ENCODE data around the gene ACACB.

Gene ACACB

GRCh38 chr12:109236257-109236656 lies 119.9 kb downstream of the ACACB start:
- in situ Hi-C loops (cut with MboI; ENCODE audit: low pct_unique_long_range_greater_than_20kb, low sequenced_read_pairs): no loop called here
- no peak for DNase-seq

- in situ Hi-C loops (cut with MboI; ENCODE audit: low pct_unique_long_range_greater_than_20kb, low sequenced_read_pairs): no loop called here
- DNase-seq: no peak
Observed at GRCh38 chr12:109239179-109239578, 122.8 kb downstream of the ACACB start.

DNA sequence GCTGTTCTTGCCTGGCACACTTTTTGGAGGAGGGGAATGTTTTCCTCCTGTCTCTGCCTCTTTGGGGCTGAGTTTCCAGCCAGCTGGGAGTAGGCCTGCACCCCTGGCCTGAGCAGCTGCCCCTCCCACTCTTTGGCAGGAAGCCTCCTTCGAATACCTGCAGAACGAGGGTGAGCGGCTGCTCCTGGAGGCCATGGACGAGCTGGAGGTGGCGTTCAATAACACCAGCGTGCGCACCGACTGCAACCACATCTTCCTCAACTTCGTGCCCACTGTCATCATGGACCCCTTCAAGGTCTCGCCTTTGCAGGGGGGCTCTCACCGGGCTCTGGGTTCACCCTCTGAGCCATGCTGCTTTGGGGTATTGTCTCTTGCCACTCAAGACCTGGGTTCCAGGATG lies 123.3 kb downstream of the ACACB start:
- in situ Hi-C loops (cut with MboI; ENCODE audit: low pct_unique_long_range_greater_than_20kb, low sequenced_read_pairs): no loop called here
- no peak for DNase-seq

- in situ Hi-C loops (cut with MboI; ENCODE audit: low pct_unique_long_range_greater_than_20kb, low sequenced_read_pairs): no loop called here
- no peak for DNase-seq
Observed at GRCh38 chr12:109240365-109240764, 124.0 kb downstream of the ACACB start.

DNA sequence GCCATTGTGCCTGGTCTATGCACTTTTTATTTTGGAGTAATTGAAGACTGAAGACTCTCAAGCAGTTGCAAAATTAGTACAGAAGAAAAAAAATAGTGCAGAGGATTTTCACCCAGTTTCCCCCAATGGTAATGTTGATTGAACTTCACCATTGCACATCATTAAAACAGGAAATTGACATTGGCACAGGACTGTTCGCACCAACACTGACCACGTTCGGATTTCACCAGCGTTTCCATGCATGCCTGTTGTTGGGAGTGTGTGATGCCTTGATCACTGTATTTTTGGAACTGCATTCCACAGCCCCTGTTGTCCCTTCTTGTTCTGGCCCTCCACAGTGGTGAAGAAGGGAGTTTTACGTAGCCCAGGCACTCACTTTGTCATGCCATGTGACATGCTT lies 125.5 kb downstream of the ACACB start:
- DNase-seq: no peak
- in situ Hi-C loops (cut with MboI; ENCODE audit: low pct_unique_long_range_greater_than_20kb, low sequenced_read_pairs): no loop called here

DNA sequence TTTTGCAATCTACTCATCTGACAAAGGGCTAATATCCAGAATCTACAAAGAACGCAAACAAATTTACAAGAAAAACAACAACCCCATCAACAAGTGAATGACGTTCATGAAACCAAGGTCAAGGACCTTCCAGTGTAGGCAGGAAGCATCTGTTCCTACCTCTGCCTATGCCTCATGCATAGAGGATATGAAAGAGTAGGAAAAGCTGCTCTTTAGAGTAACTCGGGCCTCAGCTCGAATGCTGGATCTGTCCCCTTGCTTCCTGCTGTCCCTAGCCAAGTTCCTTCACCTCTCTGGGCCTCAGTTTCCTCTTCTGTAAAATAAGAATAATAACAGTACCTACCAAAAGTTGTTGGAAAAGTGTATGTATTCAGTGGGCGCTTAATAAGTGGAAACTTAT lies 127.7 kb downstream of the ACACB start:
- DNase-seq: no peak
- in situ Hi-C loops (cut with MboI; ENCODE audit: low pct_unique_long_range_greater_than_20kb, low sequenced_read_pairs): no loop called here

DNA sequence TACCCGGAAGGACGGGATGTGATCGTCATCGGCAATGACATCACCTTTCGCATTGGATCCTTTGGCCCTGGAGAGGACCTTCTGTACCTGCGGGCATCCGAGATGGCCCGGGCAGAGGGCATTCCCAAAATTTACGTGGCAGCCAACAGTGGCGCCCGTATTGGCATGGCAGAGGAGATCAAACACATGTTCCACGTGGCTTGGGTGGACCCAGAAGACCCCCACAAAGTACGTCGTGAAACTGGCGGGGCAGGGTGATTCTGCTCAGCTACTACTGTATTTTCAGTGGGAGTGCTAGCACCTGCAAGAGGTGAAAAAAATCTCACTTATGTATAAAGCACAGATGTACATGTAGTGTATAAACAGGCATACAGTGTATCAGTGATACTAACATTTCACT lies 129.8 kb downstream of the ACACB start:
- in situ Hi-C loops (cut with MboI; ENCODE audit: low pct_unique_long_range_greater_than_20kb, low sequenced_read_pairs): no loop called here

GRCh38 chr12:109247831-109248654 lies 131.7 kb downstream of the ACACB start:
- in situ Hi-C loops (cut with MboI; ENCODE audit: low pct_unique_long_range_greater_than_20kb, low sequenced_read_pairs): no loop called here

More for the DNA sequence above, 129.8 kb downstream of the ACACB start:
- DNase-seq: no peak

DNA sequence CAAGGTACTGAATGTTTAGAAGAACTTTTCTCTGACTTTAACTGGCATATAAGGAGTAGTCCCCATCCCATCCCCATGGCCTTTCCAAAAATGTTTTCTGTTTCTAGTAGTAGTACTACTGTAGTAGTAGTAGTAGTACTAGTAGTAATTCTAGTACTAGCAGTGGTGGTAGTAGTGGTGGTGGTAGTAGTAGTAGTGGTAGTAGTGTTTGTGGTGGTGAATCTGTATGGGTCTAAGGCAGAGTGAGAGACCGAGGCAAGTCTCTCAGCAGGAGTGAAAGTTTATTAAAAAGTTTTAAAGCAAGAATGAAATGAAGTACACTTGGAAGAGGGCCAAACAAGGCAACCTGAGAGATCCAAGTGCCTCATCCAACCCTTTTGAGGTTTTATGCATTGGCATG lies 134.1 kb downstream of the ACACB start:
- no peak for DNase-seq
- in situ Hi-C loops (cut with MboI; ENCODE audit: low pct_unique_long_range_greater_than_20kb, low sequenced_read_pairs): no loop called here

More at GRCh38 chr12:109247831-109248654, 131.7 kb downstream of the ACACB start:
- DNase-seq: no peak

DNA sequence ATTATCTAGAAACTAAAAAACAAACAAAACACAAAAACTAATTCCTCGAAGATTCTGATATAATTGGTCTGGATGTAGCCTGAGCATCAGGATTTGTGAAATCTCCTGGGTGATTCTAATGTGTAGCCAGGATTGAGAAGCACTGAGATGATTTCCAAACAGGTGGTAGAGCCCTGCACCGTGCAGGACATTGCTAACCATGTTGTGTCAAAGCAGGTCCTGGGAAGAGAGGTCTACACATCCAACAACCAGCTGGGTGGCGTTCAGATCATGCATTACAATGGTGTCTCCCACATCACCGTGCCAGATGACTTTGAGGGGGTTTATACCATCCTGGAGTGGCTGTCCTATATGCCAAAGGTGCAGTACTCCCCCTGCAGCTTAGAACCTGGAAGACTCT lies 136.4 kb downstream of the ACACB start:
- in situ Hi-C loops (cut with MboI; ENCODE audit: low pct_unique_long_range_greater_than_20kb, low sequenced_read_pairs): no loop called here

DNA sequence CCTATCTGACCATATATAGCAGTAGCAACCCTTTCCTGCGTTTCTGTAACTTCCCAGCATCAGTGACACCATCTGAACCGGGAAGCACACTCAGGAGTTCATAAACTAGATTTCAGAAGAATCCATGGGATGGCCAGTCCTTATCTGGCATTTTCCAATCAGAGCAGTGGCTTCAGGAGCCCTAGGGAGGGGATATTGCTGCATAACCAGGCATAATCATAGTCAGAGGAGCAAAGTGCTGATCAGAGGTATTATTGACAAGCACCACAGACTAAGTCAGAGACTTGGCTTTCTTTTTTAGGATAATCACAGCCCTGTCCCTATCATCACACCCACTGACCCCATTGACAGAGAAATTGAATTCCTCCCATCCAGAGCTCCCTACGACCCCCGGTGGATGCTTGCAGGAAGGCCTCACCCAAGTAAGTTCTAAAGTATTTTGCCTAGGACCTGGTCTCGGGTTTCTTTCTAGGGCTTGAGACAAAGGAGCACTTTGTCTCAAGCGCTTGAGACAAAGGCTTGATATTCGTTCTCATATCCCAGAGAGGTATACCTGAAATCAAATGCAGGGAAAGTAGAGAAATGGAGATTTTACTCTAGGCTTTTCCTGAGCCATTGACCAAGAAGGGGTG lies 137.6 kb downstream of the ACACB start:
- in situ Hi-C loops (cut with MboI; ENCODE audit: low pct_unique_long_range_greater_than_20kb, low sequenced_read_pairs): no loop called here
- DNase-seq: no peak

More for the DNA sequence above, 136.4 kb downstream of the ACACB start:
- DNase-seq: no peak

DNA sequence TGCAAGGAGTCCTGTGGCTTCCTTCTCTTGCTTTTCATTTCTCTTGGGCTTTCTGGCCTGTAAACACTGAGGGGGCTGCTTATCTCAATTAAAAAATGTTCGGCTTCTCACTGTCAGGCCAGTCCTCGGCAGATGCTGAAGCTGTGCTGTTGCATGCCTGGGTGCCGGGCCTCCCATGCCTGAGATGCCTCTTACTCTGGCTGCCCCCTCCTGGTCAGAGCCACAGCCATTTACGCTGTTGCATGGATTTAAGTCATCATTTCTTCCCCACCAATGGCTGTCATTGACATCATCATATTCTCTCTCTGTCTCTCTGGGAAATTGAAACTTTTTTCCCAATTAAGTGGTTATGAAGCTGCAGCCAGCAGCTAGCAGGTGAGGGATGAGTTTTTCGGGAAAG lies 139.0 kb downstream of the ACACB start:
- DNase-seq: no peak
- in situ Hi-C loops (cut with MboI; ENCODE audit: low pct_unique_long_range_greater_than_20kb, low sequenced_read_pairs): no loop called here

DNA sequence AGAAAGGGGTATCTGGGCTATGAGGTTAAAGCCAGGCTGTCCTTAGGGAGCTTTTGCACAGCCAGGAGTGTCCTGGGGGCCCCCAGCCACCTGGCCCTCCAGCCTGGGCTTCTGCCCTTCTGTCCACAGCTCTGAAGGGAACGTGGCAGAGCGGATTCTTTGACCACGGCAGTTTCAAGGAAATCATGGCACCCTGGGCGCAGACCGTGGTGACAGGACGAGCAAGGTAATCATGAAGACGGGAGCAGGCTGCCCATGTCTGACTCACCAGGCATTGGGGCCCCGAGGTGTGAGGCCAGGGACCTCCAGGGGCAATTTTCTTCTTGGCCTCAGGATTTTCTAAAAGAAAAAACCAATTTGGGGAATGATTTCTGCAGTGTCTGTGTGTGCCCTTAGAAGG lies 139.6 kb downstream of the ACACB start:
- in situ Hi-C loops (cut with MboI; ENCODE audit: low pct_unique_long_range_greater_than_20kb, low sequenced_read_pairs): no loop called here

GRCh38 chr12:109258201-109258600 lies 141.8 kb downstream of the ACACB start:
- in situ Hi-C loops (cut with MboI; ENCODE audit: low pct_unique_long_range_greater_than_20kb, low sequenced_read_pairs): no loop called here
- DNase-seq: no peak

More for the DNA sequence above, 139.6 kb downstream of the ACACB start:
- DNase-seq: no peak

DNA sequence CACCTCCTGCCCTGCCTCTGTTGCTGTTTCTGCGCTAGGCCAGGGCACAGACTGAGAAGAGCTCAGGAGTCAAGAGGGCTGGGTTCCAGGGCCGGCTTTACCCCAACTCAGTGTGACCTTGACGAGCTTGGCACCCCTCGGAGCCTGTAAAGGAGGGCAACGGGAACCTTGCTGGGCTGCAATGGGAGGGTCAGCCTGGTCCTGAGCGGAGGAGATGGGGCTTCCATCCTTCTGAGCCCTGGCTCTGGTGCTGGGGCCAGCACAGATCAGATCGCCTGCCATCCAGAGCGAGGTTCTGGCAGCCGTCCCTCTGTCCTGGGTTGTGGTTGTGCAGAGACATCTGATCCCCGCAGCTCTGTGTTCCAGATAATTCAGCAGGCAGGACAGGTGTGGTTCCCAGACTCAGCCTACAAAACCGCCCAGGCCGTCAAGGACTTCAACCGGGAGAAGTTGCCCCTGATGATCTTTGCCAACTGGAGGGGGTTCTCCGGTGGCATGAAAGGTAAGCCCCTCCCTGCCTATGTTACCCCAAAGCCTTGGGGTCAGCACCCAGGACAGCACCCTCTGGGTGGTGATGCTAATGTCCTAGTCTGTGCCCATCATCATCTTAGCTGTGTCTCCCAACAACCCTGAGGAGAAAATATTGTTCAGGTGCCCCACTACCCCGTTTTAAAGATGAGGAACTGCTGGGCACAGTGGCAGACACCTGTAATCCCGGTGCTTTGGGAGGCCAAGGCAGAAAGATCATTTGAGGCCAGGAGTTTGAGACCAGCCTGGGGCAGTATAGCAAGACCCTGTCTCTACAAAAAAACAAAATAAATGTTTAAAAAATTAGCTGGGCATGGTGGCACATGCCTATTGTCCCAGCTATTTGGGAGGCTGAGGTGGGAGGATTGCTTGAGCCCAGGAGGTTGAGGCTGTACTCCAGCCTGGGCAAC lies 142.5 kb downstream of the ACACB start:
- no peak for DNase-seq
- in situ Hi-C loops (cut with MboI; ENCODE audit: low pct_unique_long_range_greater_than_20kb, low sequenced_read_pairs): no loop called here

DNA sequence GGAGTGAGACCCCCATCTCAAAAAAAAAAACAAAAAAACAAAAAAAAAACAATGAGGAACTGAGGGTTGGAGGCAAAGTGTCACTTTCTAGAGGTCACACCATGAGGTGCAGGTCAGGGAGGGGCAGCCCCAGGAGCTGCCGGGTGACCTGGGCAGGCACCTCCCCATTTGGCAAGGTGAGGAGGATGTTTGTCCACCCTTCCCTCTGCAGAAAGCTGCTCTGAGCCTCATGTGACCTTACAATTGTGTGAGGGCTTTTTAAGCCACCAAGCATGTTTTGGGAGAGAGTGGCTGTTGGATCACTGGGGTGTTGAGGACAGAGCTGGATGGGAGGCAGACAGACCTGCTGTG lies 143.1 kb downstream of the ACACB start:
- in situ Hi-C loops (cut with MboI; ENCODE audit: low pct_unique_long_range_greater_than_20kb, low sequenced_read_pairs): no loop called here
- DNase-seq: no peak

GRCh38 chr12:109261087-109261486 lies 144.7 kb downstream of the ACACB start:
- DNase-seq: no peak
- in situ Hi-C loops (cut with MboI; ENCODE audit: low pct_unique_long_range_greater_than_20kb, low sequenced_read_pairs): no loop called here

DNA sequence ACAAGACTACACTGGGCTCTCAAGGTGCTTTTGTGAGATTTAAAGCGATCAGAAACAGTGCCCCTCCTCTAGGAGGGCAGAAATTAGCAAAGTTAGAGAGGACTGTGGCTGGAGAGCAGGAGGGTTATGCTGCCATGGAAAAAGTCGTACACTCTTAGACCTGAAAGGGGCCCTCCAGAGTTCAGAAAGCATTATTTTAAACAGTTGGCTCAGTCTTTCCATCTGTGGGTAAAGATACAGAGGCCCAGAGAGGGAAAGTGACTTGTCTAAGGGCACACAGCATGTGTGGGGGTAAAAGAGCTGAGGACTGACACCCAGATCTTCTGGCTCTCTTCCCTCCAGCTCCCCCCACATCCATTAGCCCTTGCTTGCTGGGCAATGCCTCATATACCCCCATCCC lies 145.6 kb downstream of the ACACB start:
- in situ Hi-C loops (cut with MboI; ENCODE audit: low pct_unique_long_range_greater_than_20kb, low sequenced_read_pairs): no loop called here
- DNase-seq: no peak

- no peak for DNase-seq
- in situ Hi-C loops (cut with MboI; ENCODE audit: low pct_unique_long_range_greater_than_20kb, low sequenced_read_pairs): no loop called here
Observed at GRCh38 chr12:109263439-109263838, 147.1 kb downstream of the ACACB start.

Measured in KBM-7 (cell line).